ENCODE data around the gene TAS2R31.

DNA sequence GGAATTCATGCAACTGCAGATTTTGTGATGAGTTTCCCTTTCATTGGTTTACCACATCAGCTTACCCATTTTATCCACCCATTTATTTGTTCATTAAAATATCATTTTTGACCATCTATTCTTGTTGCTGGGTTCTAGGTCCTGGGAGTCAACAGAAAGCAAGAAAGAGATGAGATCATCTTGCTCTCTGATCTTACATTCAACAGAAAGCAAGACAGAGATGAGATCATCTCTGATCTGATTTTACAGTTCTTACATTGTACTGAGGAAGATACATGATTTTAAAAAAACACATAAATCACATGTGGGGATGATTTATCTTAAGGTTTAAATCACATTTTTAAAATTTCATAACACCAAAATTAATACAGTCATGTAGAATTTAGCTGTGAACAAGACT, 28.6 kb upstream of the TAS2R31 start:
- no peak for TF ChIP-seq POLR2AphosphoS5 (IDR thresholded peaks at IDR 0.05)
- TF ChIP-seq, protein P1, sequence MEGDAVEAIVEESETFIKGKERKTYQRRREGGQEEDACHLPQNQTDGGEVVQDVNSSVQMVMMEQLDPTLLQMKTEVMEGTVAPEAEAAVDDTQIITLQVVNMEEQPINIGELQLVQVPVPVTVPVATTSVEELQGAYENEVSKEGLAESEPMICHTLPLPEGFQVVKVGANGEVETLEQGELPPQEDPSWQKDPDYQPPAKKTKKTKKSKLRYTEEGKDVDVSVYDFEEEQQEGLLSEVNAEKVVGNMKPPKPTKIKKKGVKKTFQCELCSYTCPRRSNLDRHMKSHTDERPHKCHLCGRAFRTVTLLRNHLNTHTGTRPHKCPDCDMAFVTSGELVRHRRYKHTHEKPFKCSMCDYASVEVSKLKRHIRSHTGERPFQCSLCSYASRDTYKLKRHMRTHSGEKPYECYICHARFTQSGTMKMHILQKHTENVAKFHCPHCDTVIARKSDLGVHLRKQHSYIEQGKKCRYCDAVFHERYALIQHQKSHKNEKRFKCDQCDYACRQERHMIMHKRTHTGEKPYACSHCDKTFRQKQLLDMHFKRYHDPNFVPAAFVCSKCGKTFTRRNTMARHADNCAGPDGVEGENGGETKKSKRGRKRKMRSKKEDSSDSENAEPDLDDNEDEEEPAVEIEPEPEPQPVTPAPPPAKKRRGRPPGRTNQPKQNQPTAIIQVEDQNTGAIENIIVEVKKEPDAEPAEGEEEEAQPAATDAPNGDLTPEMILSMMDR (IDR thresholded peaks at IDR 0.05; ENCODE audit: poor library complexity, severe bottlenecking): no peak
- TF ChIP-seq TAF1 (IDR thresholded peaks at IDR 0.05; ENCODE audit: low read depth): no peak
- no peak for TF ChIP-seq RAD21 (conservative IDR thresholded peaks at IDR 0.05)

Data from neural cell (in vitro differentiated cells).